HCT116 (cell line): ENCODE data around the gene SLC26A2. TPM values are rescaled to one million over a fixed set of nuclear protein-coding genes. Genes with fewer than 3 reads are reported as not detected.

Experiments
- ATAC-seq: fragments of 200-7000 bp; cut with Tn5 transposase; 2 replicates; pipeline ENCODE4 v1.9.1; 2020; ENCODE audit warnings: mild to moderate bottlenecking, moderate library complexity
- BruUV-seq: library from RNA; stranded (reverse); fragments of 400-500 nt; replicated peaks from 2 replicates; lab custom pipeline; 2021; lab: Mats Ljungman, UMichigan
- CTCF ChIA-PET: fragments of 300-600 bp; sonication (Branson Sonifier 250); formaldehyde crosslinking; loops from one replicate; lab custom pipeline; 2021; ENCODE audit warnings: antibody characterized with exemption; lab: Charles Lee
- POLR2A ChIA-PET: fragments of 300-600, 350-600 bp; sonication (Branson Sonifier 250); formaldehyde crosslinking; loops from one replicate; lab custom pipeline; 2021; ENCODE audit warnings: antibody characterized with exemption; lab: Charles Lee
- RAD21 ChIA-PET, 2 experiments: fragments of 300-600 bp; sonication (Branson Sonifier 250); formaldehyde crosslinking; loops; one replicate each; lab custom pipeline; 2023; ENCODE audit warnings: low total read pairs in 2 of 2; ENCODE audit not compliant: uncharacterized antibody in 2 of 2, unreplicated experiment in 2 of 2, low non-redundant PET in 1 of 2; lab: Charles Lee
- DNase-seq: peaks from one replicate; pipeline ENCODE4 v3.0.0-alpha.2; 2010; ENCODE audit warnings: low read depth, low spot score
- H2AFZ ChIP-seq: fragments of 200-600 bp; shearing (Covaris generic), sonication (generic); 2 replicates; pipeline ENCODE4 v1.6.1; 2017; ENCODE audit warnings: low read depth, mixed run types, mixed read lengths, antibody characterized with exemption, low read length; ENCODE audit not compliant: poor library complexity, severe bottlenecking
- H3K27ac ChIP-seq: 2 replicates; pipeline ENCODE4 v1.5.1; 2012; ENCODE audit warnings: low read depth, low read length
- H3K27me3 ChIP-seq: fragments of 200-600 bp; sonication (generic); 2 replicates; pipeline ENCODE4 v1.6.1; 2016; ENCODE audit warnings: mixed run types, low read length, mixed read lengths; ENCODE audit not compliant: insufficient read depth
- H3K36me3 ChIP-seq, 2 experiments: fragments of 200-500 bp in 1 of 2; fragments of 200-600 bp in 1 of 2; sonication (Bioruptor generic) in 1 of 2; sonication (generic) in 1 of 2; 2 replicates each; pipeline versions ENCODE4 v1.5.1 to v1.6.1; 2014 to 2016; ENCODE audit warnings: low read length in 2 of 2, inconsistent platforms in 1 of 2, mixed read lengths in 1 of 2, mixed run types in 1 of 2; ENCODE audit not compliant: insufficient read depth in 2 of 2, control insufficient read depth in 1 of 2
- H3K4me1 ChIP-seq, 2 experiments: fragments of 200-600 bp in 1 of 2; sonication (generic) in 1 of 2; 2 replicates each; pipeline versions ENCODE4 v1.5.1 to v1.6.1; 2012 to 2017; ENCODE audit warnings: low read length in 2 of 2, inconsistent platforms in 1 of 2, mild to moderate bottlenecking in 1 of 2, mixed read lengths in 1 of 2, mixed run types in 1 of 2, moderate library complexity in 1 of 2; ENCODE audit not compliant: insufficient read depth in 2 of 2, control insufficient read depth in 1 of 2
- H3K4me2 ChIP-seq: fragments of 200-600 bp; sonication (generic); 2 replicates; pipeline ENCODE4 v1.6.1; 2017; ENCODE audit warnings: mixed run types, low read length, mixed read lengths
- H3K4me3 ChIP-seq, 2 experiments: fragments of 200-600 bp in 1 of 2; sonication (generic) in 1 of 2; replicated peaks in 1 of 2; 2 replicates each; pipeline ENCODE4 v1.5.1; 2011 to 2016; ENCODE audit warnings: low read length in 2 of 2, control low read depth in 1 of 2, low read depth in 1 of 2, mild to moderate bottlenecking in 1 of 2, mixed read lengths in 1 of 2, mixed run types in 1 of 2
- H3K79me2 ChIP-seq: fragments of 200-600 bp; sonication (generic); 2 replicates; pipeline ENCODE4 v1.6.1; 2017; ENCODE audit warnings: mild to moderate bottlenecking, mixed run types, low read length, moderate library complexity, mixed read lengths; ENCODE audit not compliant: insufficient read depth
- H3K9ac ChIP-seq: fragments of 200-600 bp; sonication (generic); 2 replicates; pipeline ENCODE4 v1.6.1; 2016; ENCODE audit warnings: low read length, mixed read lengths
- H3K9me2 ChIP-seq: fragments of 200-600 bp; sonication (generic), shearing (Covaris generic); 2 replicates; pipeline ENCODE4 v1.6.1; 2017; ENCODE audit warnings: mixed run types, mild to moderate bottlenecking, moderate library complexity; ENCODE audit not compliant: insufficient read depth
- H3K9me3 ChIP-seq, 2 experiments: fragments of 200-500 bp in 1 of 2; fragments of 200-600 bp in 1 of 2; sonication (Bioruptor generic) in 1 of 2; sonication (generic) in 1 of 2; 2 replicates each; pipeline ENCODE4 v1.6.1; 2014 to 2017; ENCODE audit warnings: low read length in 2 of 2, mixed read lengths in 2 of 2, inconsistent platforms in 1 of 2, low read depth in 1 of 2, mild to moderate bottlenecking in 1 of 2, mixed run types in 1 of 2, moderate library complexity in 1 of 2; ENCODE audit not compliant: control insufficient read depth in 1 of 2, insufficient read depth in 1 of 2
- H4K20me1 ChIP-seq: fragments of 200-600 bp; sonication (generic), shearing (Covaris generic); 2 replicates; pipeline ENCODE4 v1.6.1; 2017; ENCODE audit warnings: mixed run types, mild to moderate bottlenecking, moderate library complexity; ENCODE audit not compliant: insufficient read depth
- ATF3 ChIP-seq: IDR thresholded peaks from 2 replicates; pipeline ENCODE4 v1.6.1; 2012
- CTCF ChIP-seq, 3 experiments: fragments of 200-600 bp in 1 of 3; sonication (generic) in 1 of 3; IDR thresholded peaks in 2 of 3; conservative IDR thresholded peaks in 1 of 3; 2 replicates each; pipeline ENCODE4 v1.5.1; 2012 to 2017; ENCODE audit warnings: low read depth in 2 of 3, low read length in 2 of 3, antibody characterized with exemption in 1 of 3, borderline replicate concordance in 1 of 3, control low read depth in 1 of 3, mild to moderate bottlenecking in 1 of 3, mixed read lengths in 1 of 3, mixed run types in 1 of 3, moderate library complexity in 1 of 3; ENCODE audit not compliant: insufficient read depth in 1 of 3
- POLR2AphosphoS5 ChIP-seq: IDR thresholded peaks from 2 replicates; pipeline ENCODE4 v1.6.1; 2011; ENCODE audit warnings: mild to moderate bottlenecking, low read depth, low read length, moderate library complexity
- REST ChIP-seq: IDR thresholded peaks from 2 replicates; pipeline ENCODE4 v1.6.1; 2012; ENCODE audit warnings: low read depth
- ZFX ChIP-seq: fragments of 450-650 bp; IDR thresholded peaks from 2 replicates; pipeline ENCODE4 v1.6.1; 2017
- intact Hi-C: fragments of 100-400 bp; cut with micrococcal nuclease; formaldehyde crosslinking; loops from 2 replicates; pipeline ENCODE4 v1.10.0; 2022
- total RNA-seq: library from RNA; stranded (reverse); gene quantifications from one replicate; pipeline ENCODE4 v1.2.1, GENCODE V29; 2021; ENCODE audit not compliant: unreplicated experiment

Gene SLC26A2
- total RNA-seq, 1 experiment from 2014 or later: 7.8 TPM

GRCh38 chr5:149998281-149998680 lies 37.7 kb downstream of the SLC26A2 start:
- intact Hi-C loops: no loop called here
- ATAC-seq (no peak), DNase-seq (no peak)
- H3K4me3 ChIP-seq: no peak overlapping the region
- peaks cover 9 to 26% of the 10 kb centered on the region in 2 experiments; a peak in 3 of 4 replicates for H3K4me1 ChIP-seq
- BruUV-seq: no TSS peak
- no peaks in the 10 kb centered on the region for H4K20me1 ChIP-seq
- ChIA-PET RAD21 (no interaction called here), CTCF (no interaction called here), POLR2A (no interaction called here)
- H3K9me3 ChIP-seq: no peaks in the 10 kb centered on the region
- TF ChIP-seq POLR2AphosphoS5 (no peak), ATF3 (no peak), REST (no peak), ZFX (no peak), CTCF (IDR thresholded peaks at IDR 0.05 in 2 of 3, conservative IDR thresholded peaks at IDR 0.05 in 1 of 3; ENCODE audit: borderline replicate concordance in 1 of 3, insufficient read depth in 1 of 3, low read depth in 2 of 3, low read length in 2 of 3) (no peak)
- no peak overlapping the region for H3K4me2 ChIP-seq
- H3K36me3 ChIP-seq: no peaks in the 10 kb centered on the region; a peak in 1 of 4 replicates
- no peaks in the 10 kb centered on the region for H3K27me3 ChIP-seq
- peaks cover 27% of the 10 kb centered on the region for H3K79me2 ChIP-seq
- no peaks in the 10 kb centered on the region for H3K9me2 ChIP-seq
- H3K27ac ChIP-seq: no peak overlapping the region
- H2AFZ ChIP-seq: no peak overlapping the region
- no peak overlapping the region for H3K9ac ChIP-seq
